Choroid plexus epithelial cell (primary cell): Measurements from ENCODE around the gene CCL21.
"Not testable (repeated sequence)": the region's sequence is repeated elsewhere in the genome, so short reads cannot be mapped to it uniquely, and the experiment has no call there.

Experiments used
- DNase-seq: peaks from one replicate; pipeline ENCODE4 v3.0.0-alpha.2; 2010; ENCODE audit warnings: low read depth
- H3K4me3 ChIP-seq: 2 replicates; pipeline ENCODE4 v1.5.1; 2011; ENCODE audit warnings: low read depth, mild to moderate bottlenecking, control low read depth, low read length, moderate library complexity
- CTCF ChIP-seq: conservative IDR thresholded peaks from 2 replicates; pipeline ENCODE4 v1.5.1; 2011; ENCODE audit warnings: low read depth, mild to moderate bottlenecking, control low read depth, inconsistent platforms, low read length, moderate library complexity

The CCL21 gene

GRCh38 chr9:34737677-34738260, 27.8 kb upstream of the CCL21 start:
- no peak overlapping the region for H3K4me3 ChIP-seq
- no peak for TF ChIP-seq CTCF
- no peak for DNase-seq

GRCh38 chr9:34734720-34735119, 24.8 kb upstream of the CCL21 start:
- no peak for TF ChIP-seq CTCF
- no peak for DNase-seq
- H3K4me3 ChIP-seq, result no peak overlapping the region

GRCh38 chr9:34732886-34733285, 22.9 kb upstream of the CCL21 start:
- no peak for DNase-seq
- H3K4me3 ChIP-seq, result no peak overlapping the region
- no peak for TF ChIP-seq CTCF

- no peak overlapping the region for H3K4me3 ChIP-seq
- DNase-seq, result no peak
- no peak for TF ChIP-seq CTCF
Observed at GRCh38 chr9:34732478-34732877, 22.5 kb upstream of the CCL21 start.

GRCh38 chr9:34723141-34723540, 13.2 kb upstream of the CCL21 start:
- TF ChIP-seq CTCF, result no peak
- no peak overlapping the region for H3K4me3 ChIP-seq
- DNase-seq, result no peak

- DNase-seq, H3K4me3 ChIP-seq: not testable (repeated sequence)
Observed at GRCh38 chr9:34719769-34720025, 9.8 kb upstream of the CCL21 start.

GRCh38 chr9:34719021-34719768, 9.3 kb upstream of the CCL21 start:
- no peak for TF ChIP-seq CTCF
- H3K4me3 ChIP-seq, result no peak overlapping the region
- DNase-seq, result no peak
